ENCODE data around the gene CDYL2.
"Not testable (repeated sequence)": the region's sequence is repeated elsewhere in the genome, so short reads cannot be mapped to it uniquely, and the experiment has no call there.

Gene CDYL2

GRCh38 chr16:80806927-80807340 lies 2.5 kb upstream of the CDYL2 start:
- no peak for DNase-seq

DNA sequence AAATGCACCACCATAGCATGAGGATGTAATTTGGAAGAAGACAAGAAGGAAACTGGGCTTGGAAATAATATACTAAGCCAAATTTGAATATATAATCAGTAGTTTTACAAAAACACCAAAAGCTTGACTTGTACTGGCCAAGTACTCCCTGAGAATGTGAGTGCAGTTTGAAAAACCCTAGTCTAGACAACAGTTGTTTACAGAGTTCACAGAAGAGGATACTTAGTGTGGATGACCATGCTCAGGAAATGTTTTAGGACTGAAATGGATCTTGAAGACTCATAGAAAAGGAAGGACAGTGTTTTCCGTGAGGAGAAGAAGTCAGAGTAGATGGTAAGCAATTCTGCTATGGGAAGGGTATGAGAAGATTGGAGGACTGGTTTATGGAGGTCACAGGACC lies 1.9 kb upstream of the CDYL2 start:
- no peak for DNase-seq

DNA sequence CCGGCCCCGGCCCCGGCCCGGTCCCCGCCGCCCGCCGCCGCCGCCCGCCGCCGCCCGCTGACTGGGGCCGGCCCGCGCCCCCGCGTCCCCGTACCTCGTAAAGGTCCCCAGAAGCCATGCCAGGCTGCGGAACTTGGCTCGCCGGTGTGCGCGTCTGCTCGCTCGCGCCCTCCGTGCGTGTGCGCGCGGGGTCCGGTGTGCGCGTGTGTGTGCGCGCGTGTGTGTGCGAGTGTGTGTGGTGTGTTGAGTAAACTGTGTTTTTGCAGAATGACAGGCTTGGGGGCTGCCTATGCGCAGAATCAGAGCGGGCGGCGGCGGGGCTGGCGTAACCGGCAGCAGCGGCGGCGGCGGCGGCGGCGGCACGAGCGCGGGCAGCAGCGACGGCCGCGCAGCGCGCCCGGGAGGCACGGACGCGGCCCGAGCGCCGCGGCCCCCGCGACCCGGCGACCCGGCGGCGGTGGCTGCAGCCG lies 307 bp downstream of the CDYL2 start:
- no peak for DNase-seq

DNA sequence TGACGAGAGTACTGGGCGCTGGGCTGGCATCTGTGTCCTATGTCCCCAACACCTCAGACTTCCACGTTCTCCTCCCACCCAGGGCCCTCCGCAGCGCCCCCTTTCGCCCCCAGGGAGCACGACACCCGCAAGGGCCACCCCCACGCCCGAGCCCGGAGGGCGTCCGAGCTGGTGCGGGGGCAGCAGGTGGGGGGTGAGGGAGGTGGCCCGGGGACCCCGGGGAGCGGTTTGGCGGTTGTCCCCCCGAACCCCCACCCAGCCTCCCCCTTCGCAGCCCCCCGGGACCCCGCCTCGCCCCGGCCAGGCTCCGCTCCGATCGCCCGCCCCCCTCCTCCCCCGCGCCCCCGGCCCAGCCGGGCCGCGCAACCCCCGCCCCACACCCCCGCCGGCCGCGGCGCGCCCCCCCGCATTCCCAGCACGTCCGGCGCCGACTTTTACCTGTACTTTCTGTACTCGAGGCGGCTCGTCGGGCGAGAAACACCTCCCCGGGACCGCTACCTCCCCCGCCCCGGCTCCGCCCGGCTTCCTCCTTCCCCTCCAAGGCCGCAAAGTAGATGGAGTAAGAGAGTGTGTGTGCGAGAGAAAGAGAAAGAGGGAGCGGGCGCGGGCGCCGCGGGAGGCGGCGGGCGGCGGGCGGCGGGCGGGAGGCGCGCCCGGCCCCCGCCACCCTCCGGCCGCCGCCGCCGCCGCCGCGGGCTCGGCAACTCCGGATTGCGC lies 901 bp downstream of the CDYL2 start:
- DNase-seq = no peak

- DNase-seq = no peak
These were observed 1.5 kb downstream of the CDYL2 start for GRCh38 chr16:80802902-80803301.

DNA sequence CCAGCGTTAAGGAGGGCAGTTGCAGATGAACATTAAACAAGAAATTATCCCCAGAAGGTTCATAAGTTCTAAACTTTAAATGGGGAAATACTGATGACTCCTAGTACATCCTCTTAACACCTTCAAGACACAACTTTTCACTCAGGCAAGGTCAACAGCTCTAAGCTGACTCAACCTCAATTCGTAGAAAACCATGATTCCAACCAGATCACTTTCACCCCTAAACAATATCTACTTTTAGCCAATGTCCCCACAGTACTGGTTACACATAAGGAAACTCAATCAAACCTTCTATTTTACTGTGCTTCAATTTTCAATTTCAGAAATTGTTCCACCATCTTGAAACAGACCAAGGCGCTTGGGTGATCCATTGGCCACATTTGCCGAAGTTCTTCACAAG lies 2.3 kb downstream of the CDYL2 start:
- DNase-seq = no peak

DNA sequence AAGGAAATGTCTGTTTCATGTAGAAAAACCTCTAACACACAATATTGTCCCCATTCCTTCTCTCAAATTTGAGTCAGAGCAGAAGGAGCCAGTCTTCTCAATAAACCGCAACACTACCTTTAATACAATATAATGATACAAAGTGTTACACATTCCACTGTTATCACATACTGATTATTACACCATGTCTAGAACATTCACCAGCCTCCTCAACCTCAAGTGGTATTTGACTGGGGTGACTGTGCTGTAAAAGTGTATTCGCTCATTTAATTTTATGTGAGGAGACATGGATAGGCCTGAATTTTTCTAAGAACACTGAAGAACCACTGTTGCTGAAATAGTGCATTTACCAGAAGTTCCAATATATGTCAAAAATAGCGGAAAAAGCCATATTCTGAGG lies 10.3 kb downstream of the CDYL2 start:
- DNase-seq = no peak

DNA sequence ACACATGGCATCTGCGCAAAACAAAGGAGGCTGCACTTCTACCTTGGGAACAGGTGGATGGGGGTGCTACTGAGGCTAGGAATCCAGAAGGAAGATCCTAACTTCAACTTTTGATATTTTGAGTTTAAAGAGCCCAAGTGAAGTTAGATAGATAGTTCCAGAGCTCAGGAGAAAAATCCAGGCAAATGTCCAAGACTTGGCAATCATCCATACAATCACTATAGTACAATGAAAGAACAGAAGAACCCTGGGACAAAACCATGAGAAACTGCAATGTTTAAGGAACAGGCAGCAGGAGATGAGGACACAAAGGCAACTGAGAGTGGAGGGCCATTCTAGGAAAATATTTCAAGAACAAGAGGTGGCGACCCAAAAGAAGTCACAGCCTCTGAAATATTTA lies 12.4 kb downstream of the CDYL2 start:
- DNase-seq = no peak

- no peak for DNase-seq
These were observed 13.0 kb downstream of the CDYL2 start for GRCh38 chr16:80791411-80791810.

- DNase-seq = no peak
These were observed 13.6 kb downstream of the CDYL2 start for GRCh38 chr16:80790751-80791150.

- DNase-seq = no peak
These were observed 16.4 kb downstream of the CDYL2 start for GRCh38 chr16:80788027-80788426.

GRCh38 chr16:80786561-80786960 lies 17.8 kb downstream of the CDYL2 start:
- not testable (repeated sequence) for DNase-seq

DNA sequence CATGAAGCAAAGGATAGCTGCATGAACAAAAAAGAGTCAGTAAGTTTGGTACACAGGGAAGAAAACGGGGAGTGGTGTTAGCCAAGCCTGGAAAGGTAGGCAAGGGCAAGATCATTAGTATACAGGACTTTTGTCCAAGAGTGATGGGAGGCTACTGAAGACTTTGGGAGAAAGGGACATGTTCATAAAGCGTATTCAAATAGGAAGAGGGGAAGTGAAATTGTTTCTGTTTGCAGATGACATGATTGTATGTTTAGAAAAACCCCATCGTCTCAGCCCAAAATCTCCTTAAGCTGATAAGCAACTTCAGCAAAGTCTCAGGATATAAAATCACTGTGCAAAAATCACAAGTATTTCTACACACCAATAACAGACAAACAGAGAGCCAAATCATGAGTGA lies 19.4 kb downstream of the CDYL2 start:
- no peak for DNase-seq

DNA sequence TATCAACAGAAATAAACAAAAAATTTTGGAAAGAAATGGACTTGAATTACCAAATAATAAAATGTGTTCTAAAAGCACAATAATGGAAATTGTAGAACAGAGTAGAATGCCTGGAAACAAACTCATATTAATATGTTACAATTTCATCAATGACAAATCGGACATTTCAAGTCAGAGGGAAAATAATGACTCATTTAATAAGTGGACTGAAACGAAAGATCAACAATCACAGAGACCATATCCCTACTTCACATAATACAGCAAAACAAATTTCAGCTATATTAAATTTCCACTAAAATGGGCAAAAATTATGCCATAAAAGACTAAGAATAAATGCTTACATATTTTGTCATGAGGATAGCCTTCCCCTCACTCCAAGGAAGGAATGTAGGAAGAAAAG lies 25.7 kb downstream of the CDYL2 start:
- no peak for DNase-seq

DNA sequence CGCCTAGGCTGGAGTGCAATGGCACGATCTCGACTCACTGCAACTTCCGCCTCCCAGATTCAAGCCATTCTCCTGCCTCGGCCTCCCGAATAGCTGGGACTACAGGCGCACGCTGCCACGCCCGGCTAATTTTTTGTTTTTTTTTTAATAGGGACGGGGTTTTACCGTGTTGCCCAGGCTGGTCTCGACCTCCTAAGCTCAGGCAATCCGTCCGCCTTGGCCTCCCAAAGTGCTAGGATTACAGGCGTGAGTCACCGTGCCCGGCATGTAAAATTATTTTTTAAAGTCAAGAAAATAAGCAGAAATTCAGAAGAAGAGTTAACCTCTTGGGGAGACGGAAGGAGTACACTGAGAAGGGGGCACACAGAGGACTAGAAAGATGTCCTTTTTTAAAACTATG lies 27.5 kb downstream of the CDYL2 start:
- DNase-seq = no peak

DNA sequence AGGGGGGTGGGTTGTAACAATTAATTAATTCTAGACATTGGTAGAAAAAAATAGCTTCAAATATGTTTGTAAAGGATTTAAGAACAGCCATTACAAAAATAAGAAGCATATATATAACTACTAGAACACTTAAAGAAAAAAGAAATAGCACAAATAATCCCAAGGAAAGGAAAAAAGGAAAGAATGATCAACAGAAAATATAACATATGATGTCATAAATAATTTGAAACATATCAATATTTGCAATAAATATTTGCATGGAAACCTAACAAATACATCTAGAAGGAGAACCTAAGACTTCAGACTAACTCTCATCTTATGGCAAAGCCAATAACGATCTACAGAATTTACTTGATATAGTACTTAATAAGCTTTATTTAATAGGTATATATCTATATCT lies 28.9 kb downstream of the CDYL2 start:
- no peak for DNase-seq

GRCh38 chr16:80766798-80767197 lies 37.6 kb downstream of the CDYL2 start:
- DNase-seq = no peak

GRCh38 chr16:80759419-80760162 lies 44.8 kb downstream of the CDYL2 start:
- no peak for DNase-seq

DNA sequence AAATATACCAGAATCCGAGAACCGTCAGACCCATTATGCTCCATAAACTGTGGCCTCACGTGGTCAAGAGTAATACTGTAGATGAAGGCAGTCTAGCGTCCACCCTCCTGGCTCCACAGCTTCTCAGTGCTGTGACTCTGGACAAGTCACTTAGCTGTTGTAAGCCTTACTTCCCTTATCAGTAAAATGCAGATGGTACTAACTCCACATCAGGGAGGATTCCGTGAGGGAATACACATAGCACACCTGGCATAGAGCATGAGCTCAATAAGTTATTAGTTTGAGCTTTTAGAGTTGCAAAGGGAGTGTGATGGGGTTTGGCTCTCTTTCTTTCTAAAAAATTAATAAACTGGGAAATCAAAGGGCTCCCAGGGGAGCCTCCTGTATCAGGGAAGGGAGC lies 49.9 kb downstream of the CDYL2 start:
- DNase-seq = no peak

DNA sequence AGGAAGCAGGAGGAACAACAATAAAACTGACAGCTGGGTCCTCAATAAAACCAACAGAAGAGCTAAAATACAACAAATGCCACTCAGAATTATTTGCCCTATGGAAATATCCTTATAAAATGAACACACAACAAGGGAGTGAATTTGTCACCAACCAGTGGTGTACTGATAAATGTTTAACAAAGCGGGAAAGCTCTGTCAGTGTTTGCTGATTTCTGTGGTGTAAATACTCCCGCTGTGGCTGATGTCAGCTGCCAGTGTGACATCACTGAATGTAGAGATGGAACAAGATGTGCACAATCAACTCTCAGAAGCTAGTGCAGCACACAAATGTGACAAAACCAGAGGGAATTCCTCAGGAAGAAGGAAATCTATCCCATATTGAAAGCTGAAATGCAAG lies 51.9 kb downstream of the CDYL2 start:
- DNase-seq = no peak

- no peak for DNase-seq
These were observed 53.2 kb downstream of the CDYL2 start for GRCh38 chr16:80751167-80751566.

DNA sequence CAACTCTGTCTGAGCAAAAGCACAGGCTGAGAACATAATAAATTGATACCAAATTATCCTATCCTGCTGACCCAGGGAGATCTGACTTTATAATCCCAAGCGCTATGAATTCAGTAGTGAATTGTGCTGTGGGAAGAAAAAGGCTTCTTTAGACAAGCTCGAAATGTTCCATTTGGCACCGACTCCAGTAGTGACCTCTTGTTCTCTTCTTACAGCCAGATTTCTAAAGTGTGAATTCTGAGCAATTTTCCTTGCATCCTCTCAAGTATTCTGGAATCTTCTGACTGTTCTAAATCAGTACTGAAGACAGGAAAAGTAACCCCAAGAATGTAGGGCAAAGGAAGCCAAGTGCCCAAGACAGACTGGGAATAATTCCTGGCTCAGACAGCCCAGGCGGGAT lies 58.2 kb downstream of the CDYL2 start:
- no peak for DNase-seq

DNA sequence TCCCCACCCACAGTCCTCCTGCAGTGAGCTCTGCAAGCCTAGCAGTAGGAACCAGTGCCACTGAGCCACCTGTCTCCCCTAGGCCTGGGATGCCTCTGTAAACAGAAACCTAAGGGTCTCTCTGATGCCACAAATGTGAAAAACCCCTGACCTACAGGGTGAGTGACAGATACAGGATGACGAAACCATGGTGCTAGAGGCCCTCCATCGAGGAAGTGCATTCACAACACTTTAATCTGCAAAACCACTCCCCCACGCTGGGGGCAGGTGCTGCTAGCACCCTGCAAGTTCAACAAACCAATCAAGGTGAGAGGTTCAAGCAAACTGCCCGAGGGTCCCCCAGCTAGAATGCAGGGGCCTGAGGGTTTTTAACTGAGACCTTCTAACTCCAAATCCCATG lies 59.5 kb downstream of the CDYL2 start:
- no peak for DNase-seq

GRCh38 chr16:80743772-80744171 lies 60.6 kb downstream of the CDYL2 start:
- DNase-seq = no peak

GRCh38 chr16:80743273-80743672 lies 61.1 kb downstream of the CDYL2 start:
- DNase-seq = no peak

Data from NCI-H187 treated with DMSO at 0.1 percent for 48 hours (cell line).